GM12875 (cell line): Measurements from ENCODE around the gene PRAMEF15.
"Not testable (repeated sequence)": the region's sequence is repeated elsewhere in the genome, so short reads cannot be mapped to it uniquely, and the experiment has no call there.

Experiments
- H3K4me3 ChIP-seq: one replicate; pipeline ENCODE4 v1.5.1; 2011; ENCODE audit warnings: low read depth, low read length, control low read depth
- TF ChIP-seq, protein P1 (sequence below): IDR thresholded peaks from 2 replicates; pipeline ENCODE4 v1.5.1; 2011; ENCODE audit warnings: low read depth, mild to moderate bottlenecking, control low read depth, inconsistent platforms, low read length, moderate library complexity, borderline replicate concordance; ENCODE audit not compliant: insufficient read depth

Gene PRAMEF15

DNA sequence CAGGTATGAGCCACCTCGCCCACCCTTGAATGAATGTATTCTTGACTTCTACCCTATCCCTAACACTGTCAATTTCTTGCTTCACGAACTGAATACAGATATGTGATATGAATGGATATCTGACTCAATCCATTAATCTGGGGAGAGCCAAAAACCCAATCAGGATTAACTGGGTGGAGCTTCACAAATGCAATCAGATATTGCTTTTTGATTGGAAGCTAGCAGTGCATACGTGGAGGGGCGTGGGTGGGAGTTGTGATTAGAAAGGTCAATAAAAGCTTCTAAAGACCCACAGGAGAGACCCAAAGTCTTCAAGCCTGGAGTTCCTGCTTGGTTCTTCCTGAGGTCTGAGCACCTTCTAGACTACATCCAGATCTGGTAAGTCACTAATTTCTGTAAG is at the start of gene PRAMEF15:
TSS of gene PRAMEF15 (plus strand) at position 301 of the 400 bp plus-strand sequence. CDS start 2,827 bp downstream, outside the sequence.
- not testable (repeated sequence) for H3K4me3 ChIP-seq

DNA sequence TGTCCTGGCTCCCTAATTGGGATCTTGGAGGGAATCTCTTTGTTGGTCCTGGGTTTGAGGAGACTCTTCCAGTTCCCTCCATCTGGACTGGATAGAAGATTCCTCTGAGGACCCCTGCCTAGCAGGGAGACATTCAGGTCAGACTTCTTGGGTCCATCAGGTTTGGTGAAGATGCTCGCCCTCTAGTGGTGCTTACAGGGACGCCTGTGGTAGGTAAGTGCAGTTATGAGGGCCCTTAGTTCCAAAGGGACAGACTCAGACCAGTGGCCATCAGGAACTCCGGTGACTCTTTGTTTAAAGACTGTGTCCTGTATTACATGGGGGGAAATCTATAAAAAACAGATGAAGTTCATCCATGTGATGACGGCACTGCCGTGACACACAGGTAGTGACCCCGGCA is 38.4 kb upstream of the PRAMEF15 start:
- TF ChIP-seq, protein P1, sequence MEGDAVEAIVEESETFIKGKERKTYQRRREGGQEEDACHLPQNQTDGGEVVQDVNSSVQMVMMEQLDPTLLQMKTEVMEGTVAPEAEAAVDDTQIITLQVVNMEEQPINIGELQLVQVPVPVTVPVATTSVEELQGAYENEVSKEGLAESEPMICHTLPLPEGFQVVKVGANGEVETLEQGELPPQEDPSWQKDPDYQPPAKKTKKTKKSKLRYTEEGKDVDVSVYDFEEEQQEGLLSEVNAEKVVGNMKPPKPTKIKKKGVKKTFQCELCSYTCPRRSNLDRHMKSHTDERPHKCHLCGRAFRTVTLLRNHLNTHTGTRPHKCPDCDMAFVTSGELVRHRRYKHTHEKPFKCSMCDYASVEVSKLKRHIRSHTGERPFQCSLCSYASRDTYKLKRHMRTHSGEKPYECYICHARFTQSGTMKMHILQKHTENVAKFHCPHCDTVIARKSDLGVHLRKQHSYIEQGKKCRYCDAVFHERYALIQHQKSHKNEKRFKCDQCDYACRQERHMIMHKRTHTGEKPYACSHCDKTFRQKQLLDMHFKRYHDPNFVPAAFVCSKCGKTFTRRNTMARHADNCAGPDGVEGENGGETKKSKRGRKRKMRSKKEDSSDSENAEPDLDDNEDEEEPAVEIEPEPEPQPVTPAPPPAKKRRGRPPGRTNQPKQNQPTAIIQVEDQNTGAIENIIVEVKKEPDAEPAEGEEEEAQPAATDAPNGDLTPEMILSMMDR = peak; percentile 2; the same call in 1 of the 2 replicates
- H3K4me3 ChIP-seq = not testable (repeated sequence)

DNA sequence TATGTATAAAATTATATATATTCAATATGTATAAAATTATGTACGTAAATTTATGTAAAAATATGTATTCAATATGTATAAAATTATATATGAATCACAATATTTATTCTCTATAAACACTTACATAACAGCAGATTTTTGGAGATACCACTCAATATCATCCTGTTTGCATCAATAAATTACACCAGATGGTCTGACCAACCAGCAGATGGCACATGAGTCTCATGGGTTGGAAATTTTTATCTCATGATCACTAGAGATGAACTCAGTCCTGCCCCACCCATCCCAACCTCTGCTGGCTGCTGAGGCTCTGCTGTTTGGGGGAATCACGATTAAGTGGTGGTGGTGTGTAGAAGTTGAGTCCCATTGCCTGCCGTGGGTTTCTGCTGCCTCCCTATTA is 35.8 kb upstream of the PRAMEF15 start:
- H3K4me3 ChIP-seq = not testable (repeated sequence)

DNA sequence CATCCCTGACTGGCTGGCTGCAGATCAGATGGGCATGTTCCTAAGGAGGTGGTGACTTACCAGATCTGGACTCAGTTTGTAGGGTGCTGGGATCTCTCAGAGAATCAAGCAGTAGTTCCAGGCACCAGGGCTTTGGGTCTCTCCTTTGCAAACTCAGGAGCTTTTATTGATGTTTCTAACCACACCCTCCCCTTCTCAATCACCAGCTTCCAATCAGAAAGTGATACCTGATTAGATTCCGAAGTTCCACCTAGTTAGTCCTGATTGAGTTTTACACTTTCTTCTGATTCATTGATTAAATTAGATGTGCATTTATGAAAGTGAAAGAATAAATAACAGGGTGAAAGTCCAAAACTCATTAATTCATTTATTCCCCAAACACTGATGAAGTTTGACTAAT is 30.3 kb upstream of the PRAMEF15 start, which contains the start of gene PRAMEF8:
TSS of gene PRAMEF8 (minus strand) at position 101 of the 400 bp plus-strand sequence. CDS start 1,046 bp downstream, outside the sequence.
- not testable (repeated sequence) for H3K4me3 ChIP-seq

DNA sequence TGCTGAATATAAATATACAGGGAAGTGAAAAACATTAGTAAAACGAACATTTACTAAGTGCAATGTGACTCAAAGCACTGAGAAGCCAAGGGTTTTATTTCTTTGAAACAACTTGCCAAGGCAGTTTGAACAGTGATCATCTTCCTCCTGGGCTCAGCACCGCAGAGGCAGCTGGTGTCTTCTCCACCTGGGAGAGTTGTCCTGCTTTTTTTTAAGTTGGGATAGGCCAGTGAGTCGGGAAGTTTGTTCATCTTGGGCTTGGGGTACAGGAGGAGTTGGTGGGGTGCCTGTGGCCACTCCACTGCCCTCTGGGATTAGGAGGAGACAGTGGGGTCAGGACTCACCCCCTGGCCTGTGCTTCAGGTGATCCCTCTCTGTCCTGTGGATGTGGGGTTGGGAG is 26.4 kb upstream of the PRAMEF15 start:
- H3K4me3 ChIP-seq = not testable (repeated sequence)

DNA sequence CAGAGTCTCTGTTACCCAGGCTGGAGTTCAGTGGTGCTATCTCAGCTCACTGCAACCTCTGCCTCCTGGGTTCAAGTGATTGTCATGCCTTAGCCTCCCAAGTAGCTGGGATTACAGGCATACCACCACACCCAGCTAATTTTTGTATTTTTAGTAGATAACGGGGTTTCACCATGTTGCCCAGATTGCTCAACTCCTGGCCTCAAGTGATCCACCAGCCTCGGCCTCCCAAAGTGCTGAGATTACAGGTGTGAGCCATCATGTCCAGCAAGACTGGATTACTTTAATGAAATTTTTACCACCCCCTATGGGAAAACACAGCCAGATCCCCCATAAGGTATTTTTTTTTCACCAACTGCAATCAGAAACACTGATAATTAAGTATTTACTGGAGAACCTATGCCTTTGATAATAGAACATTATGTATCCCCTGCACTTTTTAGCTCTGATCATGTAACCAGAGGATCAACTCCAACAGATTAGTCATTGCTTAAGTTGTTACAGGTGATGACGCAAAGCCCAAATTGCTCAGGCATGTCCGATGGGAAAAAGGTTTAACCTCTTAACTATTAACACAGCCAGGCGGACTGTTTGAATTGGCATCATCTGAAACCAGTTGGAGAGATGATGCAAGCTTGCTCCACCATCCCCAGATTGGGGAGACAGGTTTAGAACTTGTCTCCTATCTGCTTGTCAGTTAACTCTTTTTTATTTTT is 18.0 kb upstream of the PRAMEF15 start:
- H3K4me3 ChIP-seq = not testable (repeated sequence)

DNA sequence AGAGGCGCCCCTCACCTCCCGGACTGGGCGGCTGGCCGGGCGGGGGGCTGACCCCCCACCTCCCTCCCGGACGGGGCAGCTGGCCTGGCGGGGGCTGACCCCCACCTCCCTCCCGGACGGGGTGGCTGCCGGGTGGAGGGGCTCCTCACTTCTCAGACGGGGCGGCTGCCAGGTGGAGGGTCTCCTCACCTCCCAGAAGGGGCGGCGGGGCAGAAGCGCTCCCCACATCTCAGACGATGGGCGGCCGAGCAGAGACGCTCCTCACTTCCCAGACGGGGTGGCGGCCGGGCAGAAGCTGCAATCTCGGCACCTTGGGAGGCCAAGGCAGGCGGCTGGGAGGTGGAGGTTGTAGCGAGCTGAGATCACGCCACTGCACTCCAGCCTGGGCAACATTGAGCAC is 16.7 kb upstream of the PRAMEF15 start:
- not testable (repeated sequence) for H3K4me3 ChIP-seq

DNA sequence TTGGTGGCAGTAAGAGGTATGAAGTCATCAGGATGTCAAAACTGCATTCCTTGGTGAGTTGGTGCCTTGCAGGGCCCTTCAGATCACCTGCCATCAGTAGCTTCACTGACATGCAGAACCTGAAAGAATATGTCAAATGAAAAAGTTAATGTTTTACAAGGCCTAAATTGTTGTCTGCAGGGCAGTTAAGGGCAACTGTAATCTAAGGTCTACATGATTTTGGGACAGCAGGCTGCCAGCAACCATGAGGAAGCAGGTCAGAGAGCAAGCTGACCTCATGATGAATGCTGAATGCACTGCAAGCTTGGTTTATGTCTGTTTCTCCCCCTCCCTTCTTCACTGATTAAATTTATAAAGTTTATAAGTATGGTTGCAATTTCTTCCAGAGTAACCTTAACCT is 13.2 kb upstream of the PRAMEF15 start:
- not testable (repeated sequence) for H3K4me3 ChIP-seq

DNA sequence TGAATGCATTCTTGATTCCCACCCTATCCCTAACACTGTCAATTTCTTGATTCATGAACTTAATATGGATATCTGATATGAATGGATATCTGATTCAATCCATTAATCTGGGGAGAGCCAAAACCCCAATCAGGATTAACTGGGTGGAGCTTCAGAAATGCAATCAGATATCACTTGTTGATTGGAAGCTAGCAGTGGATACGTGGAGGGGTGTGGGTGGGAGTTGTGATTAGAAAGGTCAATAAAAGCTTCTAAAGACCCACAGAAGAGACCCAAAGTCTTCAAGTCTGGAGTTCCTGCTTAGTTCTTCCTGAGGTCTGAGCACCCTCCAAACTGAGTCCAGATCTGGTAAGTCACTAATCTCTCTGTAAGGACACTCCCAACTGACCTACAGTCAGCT is 12.1 kb upstream of the PRAMEF15 start, which contains the start of gene PRAMEF33:
TSS of gene PRAMEF33 (plus strand) at position 301 of the 400 bp plus-strand sequence. CDS start 2,416 bp downstream, outside the sequence.
- H3K4me3 ChIP-seq = not testable (repeated sequence)

DNA sequence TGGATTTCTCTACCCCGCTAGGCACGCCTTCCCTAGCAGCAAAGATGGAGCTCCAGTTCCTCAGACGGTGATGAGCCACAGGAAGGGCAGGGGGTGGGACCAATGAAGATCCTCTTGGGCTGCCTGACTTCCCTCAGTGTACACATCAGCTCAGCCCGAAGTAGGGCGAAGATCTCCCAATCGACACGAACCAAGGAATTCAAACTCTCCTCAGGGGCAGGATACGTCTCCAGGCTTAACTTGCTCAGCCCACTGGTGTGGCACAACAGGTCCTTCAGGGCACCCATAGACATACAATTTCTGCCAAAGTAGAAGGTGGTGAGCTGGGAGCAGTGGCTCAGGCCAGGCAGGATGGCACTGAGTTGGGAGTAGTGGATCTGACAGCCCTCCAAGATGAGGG is 27.1 kb downstream of the PRAMEF15 start:
- not testable (repeated sequence) for H3K4me3 ChIP-seq

DNA sequence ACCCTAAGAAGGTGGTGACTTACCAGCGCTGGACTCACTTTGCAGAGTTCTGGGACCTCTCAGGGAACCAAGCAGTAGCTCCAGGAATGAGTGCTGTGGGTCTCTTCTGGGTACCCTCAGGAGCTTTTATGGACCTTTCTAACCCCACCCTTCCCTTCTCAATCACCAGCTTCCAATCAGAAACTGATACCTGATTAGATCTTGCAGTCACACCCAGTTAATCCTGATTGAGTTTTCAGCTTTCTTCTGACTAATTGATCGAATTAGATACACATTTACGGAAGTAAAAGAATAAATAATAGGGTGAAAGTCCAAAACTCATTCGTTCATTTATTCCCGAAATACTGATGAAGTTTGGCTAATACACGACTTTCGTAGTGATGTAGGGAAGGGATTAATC is 31.7 kb downstream of the PRAMEF15 start, which contains the start of gene PRAMEF14:
TSS of gene PRAMEF14 (minus strand) at position 101 of the 400 bp plus-strand sequence. CDS start 1,820 bp downstream, outside the sequence.
- H3K4me3 ChIP-seq = not testable (repeated sequence)

DNA sequence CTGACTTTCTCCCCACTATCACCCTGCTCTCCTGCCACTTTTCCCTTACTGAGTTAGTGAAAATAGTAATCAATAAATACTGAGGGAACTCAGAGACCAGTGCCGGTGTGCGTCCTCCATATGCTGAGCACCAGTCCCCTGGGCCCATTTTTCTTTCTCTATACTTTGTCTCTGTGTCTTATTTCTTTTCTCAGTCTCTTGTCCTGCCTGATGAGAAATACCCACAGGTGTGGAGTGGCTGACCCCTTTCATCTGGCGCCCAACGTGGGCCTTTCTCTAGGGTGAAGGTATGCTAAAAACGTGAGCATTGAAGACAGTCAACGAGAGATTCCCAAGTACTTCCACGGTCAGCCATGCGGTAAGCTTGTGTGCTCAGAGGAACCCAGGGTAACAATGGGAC is 38.1 kb downstream of the PRAMEF15 start:
- H3K4me3 ChIP-seq = not testable (repeated sequence)

DNA sequence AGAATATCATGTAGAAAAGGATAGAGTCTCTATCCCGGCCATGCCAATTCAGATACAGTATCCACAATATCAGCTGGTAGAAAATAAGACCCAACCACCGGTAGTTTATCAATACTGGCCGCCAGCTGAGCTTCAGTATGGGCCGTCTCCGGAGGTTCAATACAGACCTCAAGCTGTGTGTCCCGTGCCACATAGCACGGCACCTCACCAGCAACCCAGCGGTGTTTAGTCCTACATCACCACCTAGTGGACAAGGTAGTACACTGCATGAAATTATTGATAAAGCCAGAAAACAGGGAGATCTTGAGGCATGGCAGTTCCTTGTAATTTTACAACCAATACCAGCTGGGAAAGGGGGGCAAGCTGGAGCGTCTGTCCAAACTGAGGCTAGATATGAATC is 39.1 kb downstream of the PRAMEF15 start:
- not testable (repeated sequence) for H3K4me3 ChIP-seq

DNA sequence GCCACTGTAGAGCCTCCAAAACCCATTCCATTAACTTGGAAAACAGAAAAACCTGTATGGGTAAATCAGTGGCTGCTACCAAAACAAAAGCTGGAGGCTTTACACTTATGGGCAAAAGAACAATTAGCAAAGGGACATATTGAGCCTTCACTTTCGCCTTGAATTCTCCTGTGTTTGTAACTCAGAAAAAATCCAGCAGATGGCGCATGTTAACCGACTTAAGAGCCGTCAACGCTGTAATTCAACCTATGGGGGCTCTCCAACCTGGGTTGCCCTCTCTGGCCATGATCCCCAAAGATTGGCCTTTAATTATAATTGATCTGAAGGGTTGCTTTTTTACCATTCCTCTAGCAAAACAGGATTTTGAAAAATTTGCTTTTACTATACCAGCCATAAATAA is 41.4 kb downstream of the PRAMEF15 start:
- not testable (repeated sequence) for H3K4me3 ChIP-seq
- TF ChIP-seq, protein P1 = peak; percentile 33; the same call in 1 of the 2 replicates

DNA sequence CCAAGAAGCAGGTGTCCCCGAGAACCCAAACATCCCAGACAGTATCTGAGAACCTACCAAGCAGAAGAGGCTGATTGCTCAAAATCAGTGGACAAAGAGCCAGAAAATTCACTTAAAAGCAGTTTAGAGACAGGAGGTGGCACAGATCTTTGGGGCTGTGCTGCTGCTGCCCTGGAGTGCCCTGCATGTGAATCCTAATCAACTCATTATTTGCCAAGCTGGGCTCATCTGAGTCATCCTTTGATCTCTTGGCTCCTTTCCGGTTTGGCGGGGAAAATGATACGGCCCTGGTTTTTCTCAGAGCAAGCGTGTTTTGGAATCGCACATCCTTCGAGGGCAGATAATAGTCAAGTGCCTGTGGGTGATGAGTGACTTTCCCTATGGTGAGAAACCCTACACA is 47.0 kb downstream of the PRAMEF15 start:
- not testable (repeated sequence) for H3K4me3 ChIP-seq

DNA sequence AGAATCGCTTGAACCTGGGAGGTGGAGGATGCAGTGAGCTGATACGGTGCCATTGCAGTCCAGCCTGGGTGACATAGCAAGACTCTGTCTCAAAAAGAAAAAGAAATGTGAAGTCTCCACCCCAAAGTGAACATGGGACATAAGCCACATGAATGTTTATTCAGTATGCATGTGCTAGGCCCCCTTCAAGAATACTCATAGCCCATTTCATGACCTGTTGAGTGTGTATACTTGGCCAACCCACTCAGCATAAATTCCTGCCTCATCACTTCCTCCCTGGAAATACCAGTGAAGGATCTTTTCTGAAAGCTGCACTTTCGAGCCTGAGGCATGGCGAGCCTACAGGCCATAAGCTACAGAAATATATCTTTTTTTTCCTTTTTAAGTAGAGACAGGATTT is 49.5 kb downstream of the PRAMEF15 start:
- H3K4me3 ChIP-seq = not testable (repeated sequence)

DNA sequence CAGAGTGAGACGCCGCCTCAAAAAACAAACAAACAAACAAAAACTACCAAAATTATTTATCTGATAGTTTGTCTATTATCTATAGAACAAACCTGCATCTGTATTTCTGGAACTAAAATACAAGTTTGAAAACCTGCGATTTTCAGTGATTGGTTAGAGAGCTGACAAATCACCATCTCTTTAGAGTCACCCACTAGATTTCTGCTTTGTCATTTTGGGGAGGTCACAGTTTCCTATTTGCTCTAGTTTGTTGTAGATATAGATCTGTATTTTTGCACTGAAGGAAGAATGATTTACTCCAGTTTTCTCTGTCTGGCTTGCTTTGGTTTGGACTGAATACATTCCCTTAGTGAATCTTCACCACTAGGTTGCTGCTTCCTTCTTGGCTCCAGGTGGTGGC is 51.2 kb downstream of the PRAMEF15 start:
- H3K4me3 ChIP-seq = not testable (repeated sequence)
